ENCODE results near the gene PIK3C2A. TPM values are rescaled to one million over a fixed set of nuclear protein-coding genes. Genes with fewer than 3 reads are reported as not detected.
"Not testable (repeated sequence)": the region's sequence is repeated elsewhere in the genome, so short reads cannot be mapped to it uniquely, and the experiment has no call there.

The PIK3C2A gene
- total RNA-seq (2014; rRNA removed; shearing (Covaris generic)) = 59.7 and 77.8 TPM in 2 replicates

GRCh38 chr11:17207317-17208256 is at the start of gene PIK3C2A:
TSS of gene PIK3C2A (minus strand) at chr11:17207986. CDS start at chr11:17169741, 38,245 bp downstream.
- DNase-seq (ENCODE audit: low spot score) = peak; percentile 92

GRCh38 chr11:17257196-17257595 is 49.4 kb upstream of the PIK3C2A start:
- DNase-seq (ENCODE audit: low spot score) = peak; percentile 41

- DNase-seq (ENCODE audit: low spot score) = peak; percentile 85
These were observed 48.7 kb upstream of the PIK3C2A start for GRCh38 chr11:17256512-17256911.

GRCh38 chr11:17252704-17253103 is 44.9 kb upstream of the PIK3C2A start:
- DNase-seq (ENCODE audit: low spot score) = no peak

GRCh38 chr11:17250561-17251350 is 43.0 kb upstream of the PIK3C2A start:
- DNase-seq (ENCODE audit: low spot score) = no peak

GRCh38 chr11:17244046-17244445 is 36.3 kb upstream of the PIK3C2A start:
- DNase-seq (ENCODE audit: low spot score) = no peak

- DNase-seq (ENCODE audit: low spot score) = not testable (repeated sequence)
These were observed 35.2 kb upstream of the PIK3C2A start for GRCh38 chr11:17242954-17243353.

- no peak for DNase-seq (ENCODE audit: low spot score)
These were observed 33.0 kb upstream of the PIK3C2A start for GRCh38 chr11:17240780-17241179.

- DNase-seq (ENCODE audit: low spot score) = not testable (repeated sequence)
These were observed 32.1 kb upstream of the PIK3C2A start for GRCh38 chr11:17239927-17240326.

GRCh38 chr11:17238377-17238776 is 30.6 kb upstream of the PIK3C2A start:
- no peak for DNase-seq (ENCODE audit: low spot score)

- no peak for DNase-seq (ENCODE audit: low spot score)
These were observed 25.3 kb upstream of the PIK3C2A start for GRCh38 chr11:17233101-17233500.

GRCh38 chr11:17230867-17231851 is 23.4 kb upstream of the PIK3C2A start:
- DNase-seq (ENCODE audit: low spot score) = no peak

- no peak for DNase-seq (ENCODE audit: low spot score)
These were observed 21.8 kb upstream of the PIK3C2A start for GRCh38 chr11:17229481-17230152.

GRCh38 chr11:17228186-17228925 is 20.6 kb upstream of the PIK3C2A start:
- not testable (repeated sequence) for DNase-seq (ENCODE audit: low spot score)

GRCh38 chr11:17224727-17225126 is 16.9 kb upstream of the PIK3C2A start:
- no peak for DNase-seq (ENCODE audit: low spot score)

GRCh38 chr11:17221968-17222367 is 14.2 kb upstream of the PIK3C2A start:
- peak; percentile 38 for DNase-seq (ENCODE audit: low spot score)

- DNase-seq (ENCODE audit: low spot score) = no peak
These were observed 11.2 kb upstream of the PIK3C2A start for GRCh38 chr11:17219016-17219415.

- DNase-seq (ENCODE audit: low spot score) = no peak
These were observed 10.6 kb upstream of the PIK3C2A start for GRCh38 chr11:17218403-17218802.

- no peak for DNase-seq (ENCODE audit: low spot score)
These were observed 9.6 kb upstream of the PIK3C2A start for GRCh38 chr11:17217401-17217800.

- no peak for DNase-seq (ENCODE audit: low spot score)
These were observed 6.6 kb upstream of the PIK3C2A start for GRCh38 chr11:17214338-17214737.

All from A172 (cell line).